Activated naive CD8-positive, alpha-beta T cell treated with anti-CD3 and anti-CD28 coated beads, Interleukin-2, amount 50 U/mL, for 24 hours (primary cell): ENCODE data around the gene SLC26A11.
"Not testable (repeated sequence)": the region's sequence is repeated elsewhere in the genome, so short reads cannot be mapped to it uniquely, and the experiment has no call there.

Experiments used
- ATAC-seq: fragments of 150-1000 bp; cut with Tn5 transposase; one replicate; pipeline ENCODE4 v1.10.0; 2021
- DNase-seq: peaks from one replicate; pipeline ENCODE4 v3.0.0; 2021
- H3K27ac Mint-ChIP-seq: one replicate; pipeline ENCODE4 v1.8.0; 2021; ENCODE audit warnings: mild to moderate bottlenecking, mixed read lengths
- H3K27me3 Mint-ChIP-seq: one replicate; pipeline ENCODE4 v1.8.0; 2021; ENCODE audit warnings: mixed read lengths
- H3K36me3 Mint-ChIP-seq: one replicate; pipeline ENCODE4 v1.8.0; 2021; ENCODE audit warnings: low read depth, mixed read lengths
- H3K4me1 Mint-ChIP-seq: one replicate; pipeline ENCODE4 v1.8.0; 2021; ENCODE audit warnings: mixed read lengths
- H3K4me3 Mint-ChIP-seq: one replicate; pipeline ENCODE4 v1.8.0; 2021; ENCODE audit warnings: mild to moderate bottlenecking, moderate library complexity, mixed read lengths
- H3K9me3 Mint-ChIP-seq: one replicate; pipeline ENCODE4 v1.8.0; 2021; ENCODE audit warnings: mixed read lengths

SLC26A11 gene

DNA sequence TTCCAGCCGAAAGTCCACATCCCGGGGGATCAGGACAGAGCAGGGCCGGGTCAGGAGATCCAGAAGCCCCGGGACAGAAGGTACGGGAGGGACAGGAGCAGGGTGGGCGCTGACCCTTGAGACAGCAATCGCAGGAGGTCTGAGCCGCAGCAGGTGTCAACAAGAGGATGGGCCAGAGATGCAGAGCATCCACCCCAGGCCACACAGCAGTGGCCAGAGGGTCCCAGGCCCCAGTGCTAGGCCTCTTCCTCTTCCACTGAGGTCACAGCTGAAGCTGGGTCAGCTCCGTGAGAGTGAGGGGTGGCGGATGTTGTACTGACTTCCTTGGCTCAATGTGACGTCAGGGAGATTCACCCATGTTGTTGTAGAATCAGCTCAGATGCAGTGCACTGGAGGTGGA, 31.7 kb downstream of the SLC26A11 start:
- H3K27me3 Mint-ChIP-seq: no peaks in the 10 kb centered on the region
- H3K36me3 Mint-ChIP-seq: no peaks in the 10 kb centered on the region
- no peak overlapping the region for H3K4me3 Mint-ChIP-seq
- peaks cover 37% of the 10 kb centered on the region for H3K4me1 Mint-ChIP-seq
- no peak overlapping the region for H3K27ac Mint-ChIP-seq
- H3K9me3 Mint-ChIP-seq: no peaks in the 10 kb centered on the region
- DNase-seq (no peak), ATAC-seq (no peak)

- peak; percentile 86 for DNase-seq
- Mint-ChIP-seq H3K4me1 (peaks cover 43% of the 10 kb centered on the region), H3K9me3 (no peaks in the 10 kb centered on the region), H3K36me3 (no peaks in the 10 kb centered on the region), H3K27me3 (no peaks in the 10 kb centered on the region), H3K4me3 (no peak overlapping the region), H3K27ac (no peak overlapping the region)
- ATAC-seq: peak; percentile 85
Observed at GRCh38 chr17:80252871-80253270, 32.6 kb downstream of the SLC26A11 start.

DNA sequence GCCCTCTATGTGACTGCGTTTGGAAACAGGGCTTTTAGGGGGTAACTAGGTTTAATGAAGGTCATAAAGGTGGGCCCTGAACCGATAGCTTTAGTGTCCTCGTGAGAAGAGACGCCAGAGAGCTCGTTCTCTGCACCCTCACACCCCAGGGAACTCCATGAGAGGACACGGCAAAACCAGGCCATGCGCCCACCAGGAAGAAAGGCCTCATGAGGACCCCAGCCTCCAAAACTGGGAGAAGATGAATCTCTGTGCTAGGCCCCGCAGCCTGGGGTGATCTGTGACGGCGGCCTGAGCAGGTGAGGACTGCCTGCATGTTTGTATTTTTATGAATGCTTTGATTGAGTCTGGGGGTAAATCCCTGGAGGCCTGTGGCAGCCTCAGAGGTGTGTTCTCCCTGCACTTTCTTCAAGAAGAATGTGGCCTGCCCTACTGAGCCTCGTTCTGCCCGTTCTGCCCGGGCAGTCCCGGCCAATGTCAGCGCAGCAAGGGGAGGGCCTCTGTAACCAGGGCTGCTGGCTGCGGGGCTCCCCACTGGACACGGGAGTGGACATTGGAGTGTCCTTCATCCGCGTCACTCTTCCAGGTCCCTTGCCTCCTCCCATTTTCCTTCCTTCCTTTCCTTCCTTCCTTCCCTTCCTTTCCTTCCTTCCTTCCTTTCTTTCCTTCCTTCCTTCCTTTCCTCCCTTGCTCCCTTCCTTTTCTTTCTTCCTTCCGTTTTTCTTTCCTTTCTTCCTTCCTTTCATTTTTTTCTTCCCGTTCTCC, 33.6 kb downstream of the SLC26A11 start:
- peaks cover 53% of the 10 kb centered on the region for H3K4me1 Mint-ChIP-seq
- ATAC-seq: no peak
- H3K27ac Mint-ChIP-seq: peak overlapping the region; percentile 86
- H3K36me3 Mint-ChIP-seq: no peaks in the 10 kb centered on the region
- DNase-seq: no peak
- H3K27me3 Mint-ChIP-seq: no peaks in the 10 kb centered on the region
- H3K9me3 Mint-ChIP-seq: no peaks in the 10 kb centered on the region
- no peak overlapping the region for H3K4me3 Mint-ChIP-seq

- ATAC-seq (peak; percentile 69), DNase-seq (peak; percentile 55)
- H3K9me3 Mint-ChIP-seq: no peaks in the 10 kb centered on the region
- H3K4me1 Mint-ChIP-seq: peaks cover 61% of the 10 kb centered on the region
- peak overlapping the region; percentile 86 for H3K27ac Mint-ChIP-seq
- H3K27me3 Mint-ChIP-seq: peaks cover under 1% of the 10 kb centered on the region
- H3K36me3 Mint-ChIP-seq: no peaks in the 10 kb centered on the region
- H3K4me3 Mint-ChIP-seq: peak overlapping the region; percentile 44
Observed at GRCh38 chr17:80254396-80255251, 34.4 kb downstream of the SLC26A11 start.

- ATAC-seq: no peak
- Mint-ChIP-seq H3K4me3 (no peak overlapping the region), H3K9me3 (no peaks in the 10 kb centered on the region), H3K27me3 (peaks cover 2% of the 10 kb centered on the region), H3K27ac (no peak overlapping the region), H3K4me1 (peaks cover 64% of the 10 kb centered on the region), H3K36me3 (no peaks in the 10 kb centered on the region)
- no peak for DNase-seq
Observed at GRCh38 chr17:80256034-80256350, 35.8 kb downstream of the SLC26A11 start.

- H3K9me3 Mint-ChIP-seq: no peaks in the 10 kb centered on the region
- DNase-seq (no peak), ATAC-seq (no peak)
- H3K4me3 Mint-ChIP-seq: no peak overlapping the region
- H3K27ac Mint-ChIP-seq: peak overlapping the region; percentile 84
- peaks cover 74% of the 10 kb centered on the region for H3K4me1 Mint-ChIP-seq
- no peaks in the 10 kb centered on the region for H3K36me3 Mint-ChIP-seq
- peaks cover 2% of the 10 kb centered on the region for H3K27me3 Mint-ChIP-seq
Observed at GRCh38 chr17:80257716-80258213, 37.5 kb downstream of the SLC26A11 start.

DNA sequence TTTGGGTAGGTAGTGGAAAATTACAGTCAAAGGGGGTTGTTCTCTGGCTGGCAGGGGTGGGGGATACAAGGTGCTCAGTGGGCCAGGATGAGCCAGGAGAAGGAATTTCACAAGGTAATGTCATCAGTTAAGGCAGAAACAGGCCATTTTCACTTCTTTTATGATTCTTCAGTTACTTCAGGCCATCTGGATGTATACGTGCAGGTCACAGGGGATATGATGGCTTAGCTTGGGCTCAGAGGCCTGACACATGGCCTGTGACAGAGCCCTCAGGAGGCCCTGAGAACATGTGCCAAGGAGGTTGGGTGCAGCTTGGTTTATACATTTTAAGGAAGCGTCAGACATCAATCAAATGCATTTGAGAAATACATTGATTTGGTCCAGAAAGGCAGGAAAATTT, 38.1 kb downstream of the SLC26A11 start:
- not testable (repeated sequence) for H3K27me3 Mint-ChIP-seq, H3K36me3 Mint-ChIP-seq, DNase-seq, ATAC-seq, H3K9me3 Mint-ChIP-seq
- H3K4me3 Mint-ChIP-seq: peak overlapping the region; percentile 81
- peak overlapping the region; percentile 84 for H3K27ac Mint-ChIP-seq
- H3K4me1 Mint-ChIP-seq: peaks cover 74% of the 10 kb centered on the region

GRCh38 chr17:80259457-80260068, 39.3 kb downstream of the SLC26A11 start:
- Mint-ChIP-seq H3K4me3 (peak overlapping the region; percentile 81), H3K9me3 (no peaks in the 10 kb centered on the region), H3K36me3 (peaks cover 6% of the 10 kb centered on the region), H3K27ac (peak overlapping the region; percentile 84), H3K27me3 (peaks cover 2% of the 10 kb centered on the region), H3K4me1 (peaks cover 67% of the 10 kb centered on the region)
- no peak for ATAC-seq
- DNase-seq: no peak

DNA sequence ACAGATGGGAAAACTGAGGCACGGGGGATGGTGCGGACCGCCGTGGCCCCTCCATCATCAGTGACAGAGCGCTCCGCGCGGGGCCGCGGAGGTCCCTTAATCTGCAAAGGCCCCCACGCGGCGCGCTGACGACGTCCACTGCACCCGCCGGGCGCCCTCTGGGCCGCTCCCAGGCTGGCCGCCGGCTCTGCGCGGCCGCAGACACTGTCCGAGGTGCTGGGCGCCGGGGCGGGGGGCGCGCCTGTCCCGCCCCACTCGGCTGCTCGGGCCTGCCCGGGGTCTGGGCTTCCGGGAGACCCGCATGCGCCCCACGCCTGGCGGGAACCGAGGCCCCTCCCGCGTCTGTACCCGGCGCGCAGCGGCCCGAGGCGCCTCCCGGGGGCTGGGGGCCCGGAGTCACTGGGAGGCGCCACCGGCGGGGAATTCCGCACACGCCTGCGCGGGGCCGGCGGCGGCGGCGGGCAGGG, 39.9 kb downstream of the SLC26A11 start:
- ATAC-seq (peak; percentile 31), DNase-seq (peak; percentile 78)
- peaks cover 2% of the 10 kb centered on the region for H3K27me3 Mint-ChIP-seq
- peaks cover 67% of the 10 kb centered on the region for H3K4me1 Mint-ChIP-seq
- no peaks in the 10 kb centered on the region for H3K9me3 Mint-ChIP-seq
- H3K4me3 Mint-ChIP-seq: peak overlapping the region; percentile 81
- peaks cover 9% of the 10 kb centered on the region for H3K36me3 Mint-ChIP-seq
- peak overlapping the region; percentile 84 for H3K27ac Mint-ChIP-seq

GRCh38 chr17:80260791-80261158, 40.5 kb downstream of the SLC26A11 start, which contains the start of gene RNF213:
RNF213 (plus strand) TSS chr17:80260852; CDS start chr17:80263682, 2,830 bp downstream.
- H3K4me1 Mint-ChIP-seq: peaks cover 67% of the 10 kb centered on the region

DNA sequence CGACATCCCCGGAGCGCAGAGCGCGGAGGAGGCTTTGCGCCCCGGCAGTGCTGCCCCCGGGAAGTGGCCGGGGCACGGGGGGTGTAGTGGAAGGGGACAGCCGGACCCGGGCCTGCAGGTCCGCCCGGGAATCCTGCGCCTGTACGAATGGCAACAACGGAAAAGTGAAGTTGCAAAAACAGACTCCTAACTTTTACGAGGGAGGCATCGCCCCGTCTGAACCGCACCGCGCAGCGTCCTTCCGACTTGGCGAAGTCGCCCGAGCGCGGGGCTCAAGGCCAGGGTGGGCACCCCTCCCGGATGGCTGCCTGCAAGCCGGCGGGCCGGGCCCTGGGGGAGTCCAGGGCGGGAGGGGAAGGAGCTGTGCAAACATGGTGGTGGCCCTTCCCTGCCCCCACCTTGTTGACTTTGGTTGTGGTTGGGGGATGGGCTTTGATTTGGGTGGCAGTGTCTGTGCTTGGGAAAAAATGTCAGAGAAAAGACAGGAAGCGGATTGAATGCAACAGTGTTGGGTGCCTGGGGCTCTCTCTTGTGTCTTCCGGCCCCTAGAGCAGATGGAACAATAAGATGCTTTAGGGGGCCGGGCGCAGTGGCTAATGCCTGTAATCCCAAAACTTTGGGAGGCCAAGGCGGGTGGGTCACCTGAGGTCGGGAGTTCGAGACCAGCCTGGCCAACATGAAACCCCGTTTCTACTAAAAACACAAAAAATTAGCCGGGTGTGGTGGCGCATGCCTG, 41.1 kb downstream of the SLC26A11 start:
- Mint-ChIP-seq H3K27ac (peak overlapping the region; percentile 91), H3K27me3 (peaks cover 2% of the 10 kb centered on the region), H3K4me3 (peak overlapping the region; percentile 87), H3K4me1 (peaks cover 68% of the 10 kb centered on the region), H3K36me3 (peaks cover 19% of the 10 kb centered on the region), H3K9me3 (peaks cover 4% of the 10 kb centered on the region)
- ATAC-seq (peak; percentile 4), DNase-seq (peak; percentile 65)

More at GRCh38 chr17:80260791-80261158, 40.5 kb downstream of the SLC26A11 start, which contains the start of gene RNF213:
- H3K27me3 Mint-ChIP-seq: peaks cover 2% of the 10 kb centered on the region
- peak within 1 kb of the TSS; percentile 87 for H3K4me3 Mint-ChIP-seq
- ATAC-seq (peak; percentile 6), DNase-seq (peak; percentile 52)
- H3K27ac Mint-ChIP-seq: peak within 1 kb of the TSS; percentile 91
- H3K36me3 Mint-ChIP-seq: peaks cover 15% of the 10 kb centered on the region
- peaks cover 3% of the 10 kb centered on the region for H3K9me3 Mint-ChIP-seq

DNA sequence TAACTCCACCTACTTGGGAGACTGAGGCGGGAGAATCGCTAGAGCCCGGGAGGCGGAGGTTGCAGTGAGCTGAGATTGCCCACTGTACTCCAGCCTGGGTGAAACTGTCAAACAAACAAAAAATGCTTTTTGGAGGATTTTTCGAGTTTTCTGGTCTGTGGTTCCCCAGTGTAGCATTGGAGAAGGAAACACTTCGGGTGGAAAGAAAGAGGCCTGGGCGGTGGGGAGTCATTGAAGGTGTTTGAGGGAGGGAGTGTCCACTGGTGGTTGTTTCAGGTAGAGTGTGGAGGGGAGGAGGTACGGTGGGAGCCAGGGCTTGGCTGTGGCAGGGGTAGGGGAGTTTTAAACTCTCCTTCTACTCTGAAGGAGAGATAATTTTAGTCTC, 41.7 kb downstream of the SLC26A11 start:
- Mint-ChIP-seq H3K27me3 (peaks cover 2% of the 10 kb centered on the region), H3K27ac (peak overlapping the region; percentile 91), H3K36me3 (peaks cover 19% of the 10 kb centered on the region), H3K9me3 (peaks cover 4% of the 10 kb centered on the region), H3K4me3 (peak overlapping the region; percentile 87), H3K4me1 (peaks cover 74% of the 10 kb centered on the region)
- no peak for DNase-seq
- ATAC-seq: no peak

DNA sequence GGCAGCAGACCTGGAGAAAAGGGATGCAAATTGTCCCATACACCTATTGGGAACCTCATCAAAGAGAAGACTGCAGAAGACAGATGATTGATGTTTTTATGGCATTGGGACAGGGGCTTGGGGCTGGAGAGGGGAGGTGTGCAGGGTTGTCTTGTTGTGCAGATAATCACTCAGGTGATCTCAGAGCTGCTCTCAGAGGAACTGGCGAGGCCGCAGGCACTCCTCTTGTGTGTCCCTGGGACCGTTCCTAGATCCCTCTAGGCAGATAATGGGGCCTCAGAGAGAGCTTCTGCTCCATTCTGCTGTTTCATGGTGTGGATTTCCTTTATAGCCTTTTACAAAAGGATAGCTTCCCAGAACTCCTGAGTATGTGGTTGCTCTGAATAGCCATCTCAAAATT, 42.1 kb downstream of the SLC26A11 start:
- H3K9me3 Mint-ChIP-seq: peaks cover 4% of the 10 kb centered on the region
- peak overlapping the region; percentile 91 for H3K27ac Mint-ChIP-seq
- H3K36me3 Mint-ChIP-seq: peaks cover 21% of the 10 kb centered on the region
- peaks cover 2% of the 10 kb centered on the region for H3K27me3 Mint-ChIP-seq
- ATAC-seq: no peak
- peak overlapping the region; percentile 87 for H3K4me3 Mint-ChIP-seq
- peaks cover 77% of the 10 kb centered on the region for H3K4me1 Mint-ChIP-seq
- no peak for DNase-seq

DNA sequence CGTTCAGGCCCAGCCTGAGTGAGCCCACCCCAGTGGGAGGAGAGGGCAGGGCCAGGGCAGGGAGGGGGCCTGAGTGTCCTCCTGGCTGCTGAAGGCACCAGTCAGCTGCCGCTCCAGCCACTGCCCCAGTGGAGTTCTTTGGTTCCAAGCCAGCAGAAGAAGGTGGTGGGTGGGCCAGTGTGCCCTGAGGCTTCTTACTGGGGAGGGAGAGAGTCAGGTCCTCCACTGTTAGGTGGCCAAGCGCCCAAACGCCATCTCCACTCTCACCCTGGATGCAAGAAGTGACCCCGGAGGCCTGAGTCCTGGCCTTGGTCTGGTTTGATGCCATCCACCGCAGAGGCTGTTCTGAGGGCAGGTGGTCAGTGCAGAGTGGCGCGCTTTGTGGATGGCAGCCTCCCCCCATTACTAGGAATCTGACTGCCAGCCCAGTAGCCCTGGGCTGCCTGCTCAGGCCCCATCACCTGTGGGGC, 42.6 kb downstream of the SLC26A11 start:
- DNase-seq (no peak), ATAC-seq (no peak)
- Mint-ChIP-seq H3K9me3 (peaks cover 4% of the 10 kb centered on the region), H3K27ac (no peak overlapping the region), H3K4me3 (peak overlapping the region; percentile 96), H3K27me3 (peaks cover 2% of the 10 kb centered on the region), H3K4me1 (peaks cover 76% of the 10 kb centered on the region), H3K36me3 (peaks cover 24% of the 10 kb centered on the region)
